GM23338 (cell line): Measurements from ENCODE around the gene MAP3K13. TPM values are rescaled to one million over a fixed set of nuclear protein-coding genes. Genes with fewer than 3 reads are reported as not detected.

Source experiments
- ATAC-seq: fragments of 200-7000 bp; cut with Tn5 transposase; 3 replicates; pipeline ENCODE4 v1.9.1; 2020
- DNase-seq: peaks from one replicate; pipeline ENCODE4 v3.0.0-alpha.2; 2015; ENCODE audit warnings: low spot score
- H2AFZ ChIP-seq: fragments of 200-600 bp; sonication (generic); 2 replicates; pipeline ENCODE4 v1.8.0; 2016; ENCODE audit warnings: antibody characterized with exemption, mild to moderate bottlenecking, moderate library complexity
- H3F3A ChIP-seq: fragments of 200-600 bp; sonication (generic); replicated peaks from 2 replicates; pipeline ENCODE4 v1.8.0; 2017; ENCODE audit warnings: antibody characterized with exemption, mixed run types, low read depth
- H3K27ac ChIP-seq: fragments of 200-600 bp; sonication (generic); 2 replicates; pipeline ENCODE4 v1.6.1; 2016; ENCODE audit warnings: low read depth
- H3K27me3 ChIP-seq: fragments of 200-600 bp; sonication (generic); 2 replicates; pipeline ENCODE4 v1.8.0; 2016; ENCODE audit warnings: mild to moderate bottlenecking, mixed run types, moderate library complexity; ENCODE audit not compliant: insufficient read depth
- H3K36me3 ChIP-seq: fragments of 200-600 bp; sonication (generic); 2 replicates; pipeline ENCODE4 v1.8.0; 2016; ENCODE audit warnings: mild to moderate bottlenecking; ENCODE audit not compliant: insufficient read depth
- H3K4me1 ChIP-seq: fragments of 200-600 bp; sonication (generic); 2 replicates; pipeline ENCODE4 v1.8.0; 2016; ENCODE audit warnings: mild to moderate bottlenecking, moderate library complexity; ENCODE audit not compliant: insufficient read depth
- H3K4me2 ChIP-seq: fragments of 200-600 bp; sonication (generic); 2 replicates; pipeline ENCODE4 v1.7.1; 2017; ENCODE audit warnings: mixed run types
- H3K4me3 ChIP-seq: fragments of 200-600 bp; sonication (generic); 2 replicates; pipeline ENCODE4 v1.6.1; 2016; ENCODE audit warnings: mixed run types
- H3K79me2 ChIP-seq: fragments of 200-600 bp; sonication (generic); replicated peaks from 2 replicates; pipeline ENCODE4 v1.8.0; 2017; ENCODE audit warnings: mild to moderate bottlenecking; ENCODE audit not compliant: insufficient read depth
- H3K9me2 ChIP-seq: fragments of 200-600 bp; sonication (generic); 2 replicates; pipeline ENCODE4 v1.8.0; 2017; ENCODE audit not compliant: insufficient read depth
- H4K20me1 ChIP-seq: fragments of 200-600 bp; sonication (generic); replicated peaks from 2 replicates; pipeline ENCODE4 v1.8.0; 2017; ENCODE audit warnings: mild to moderate bottlenecking; ENCODE audit not compliant: insufficient read depth
- H3K27ac Mint-ChIP-seq: 2 replicates; pipeline ENCODE4 v1.8.0; 2020; ENCODE audit warnings: inconsistent platforms, mild to moderate bottlenecking, moderate library complexity, mixed read lengths
- H3K27me3 Mint-ChIP-seq: 3 replicates; pipeline ENCODE4 v1.8.0; 2022; ENCODE audit warnings: low read depth, mild to moderate bottlenecking, moderate library complexity, mixed read lengths, inconsistent platforms; ENCODE audit not compliant: insufficient read depth, poor library complexity
- H3K36me3 Mint-ChIP-seq: 3 replicates; pipeline ENCODE4 v1.8.0; 2021; ENCODE audit warnings: low read depth, mild to moderate bottlenecking, inconsistent platforms, moderate library complexity, mixed read lengths
- H3K4me1 Mint-ChIP-seq: 3 replicates; pipeline ENCODE4 v1.8.0; 2020; ENCODE audit warnings: mild to moderate bottlenecking, inconsistent platforms, mixed read lengths
- H3K4me3 Mint-ChIP-seq: 3 replicates; pipeline ENCODE4 v1.8.0; 2021; ENCODE audit warnings: moderate library complexity, mild to moderate bottlenecking, inconsistent platforms, mixed read lengths
- H3K9me3 Mint-ChIP-seq: 3 replicates; pipeline ENCODE4 v1.8.0; 2020; ENCODE audit warnings: moderate library complexity, mild to moderate bottlenecking, inconsistent platforms, mixed read lengths
- CREB1 ChIP-seq: fragments of 250-450 bp; sonication (Bioruptor Pico); IDR thresholded peaks from 2 replicates; pipeline ENCODE4 v1.5.0; 2020; ENCODE audit warnings: low read depth, mild to moderate bottlenecking, moderate library complexity
- ETS1 ChIP-seq: IDR thresholded peaks from 2 replicates; pipeline ENCODE4 v1.6.1; 2016; ENCODE audit warnings: antibody characterized with exemption
- EZH2phosphoT487 ChIP-seq: fragments of 200-600 bp; sonication (generic); IDR thresholded peaks from one replicate; pipeline ENCODE4 v1.8.1; 2018; ENCODE audit warnings: antibody characterized with exemption; ENCODE audit not compliant: unreplicated experiment
- JUNB ChIP-seq: IDR thresholded peaks from one replicate; pipeline ENCODE4 v1.6.1; 2016; ENCODE audit warnings: antibody characterized with exemption; ENCODE audit not compliant: unreplicated experiment
- NANOG ChIP-seq: IDR thresholded peaks from 2 replicates; pipeline ENCODE4 v1.6.1; 2016; ENCODE audit warnings: antibody characterized with exemption, borderline replicate concordance
- REST ChIP-seq: IDR thresholded peaks from one replicate; pipeline ENCODE4 v1.6.1; 2018; ENCODE audit warnings: antibody characterized with exemption; ENCODE audit not compliant: unreplicated experiment
- STAT1 ChIP-seq: IDR thresholded peaks from one replicate; pipeline ENCODE4 v1.6.1; 2016; ENCODE audit warnings: antibody characterized with exemption; ENCODE audit not compliant: unreplicated experiment
- ZNF331 ChIP-seq: fragments of 250-450 bp; sonication (Bioruptor Pico); IDR thresholded peaks from 2 replicates; pipeline ENCODE4 v1.5.0; 2020; ENCODE audit warnings: low read depth, mild to moderate bottlenecking, moderate library complexity
- ZNF462 ChIP-seq: fragments of 250-450 bp; sonication (Bioruptor Pico); IDR thresholded peaks from 2 replicates; pipeline ENCODE4 v1.5.0; 2020; ENCODE audit warnings: mild to moderate bottlenecking, moderate library complexity
- polyA plus RNA-seq: library from polyadenylated mRNA; unstranded; fragments of >200 nt; fragmentation: Nextera tagmentation; extraction: Ambion mirVana; gene quantifications from 2 replicates; pipeline ENCODE4 v1.2.1, GENCODE V29; 2016
- total RNA-seq: library from RNA; depleted of rRNA; stranded (reverse); fragments of >200 nt; shearing (Covaris generic); gene quantifications from 2 replicates; pipeline ENCODE4 v1.2.3, GENCODE V29; 2014

The MAP3K13 gene
- total and polyA plus RNA-seq, 2 experiments from 2014 or later: 10.7 to 129 TPM

GRCh38 chr3:185421577-185422232 is 58.8 kb downstream of the MAP3K13 start (continued):
- TF ChIP-seq STAT1 (no peak), EZH2phosphoT487 (no peak), JUNB (no peak), CREB1 (CRISPR knock-in tag) (no peak), ZNF331 (CRISPR knock-in tag) (no peak), NANOG (no peak), ETS1 (no peak)

- Histone ChIP-seq H4K20me1 (no peaks in the 10 kb centered on the region), H3K27me3 (no peaks in the 10 kb centered on the region), H3K9me2 (no peaks in the 10 kb centered on the region), H3K79me2 (no peaks in the 10 kb centered on the region), H2AFZ (no peak overlapping the region), H3K27ac (no peak overlapping the region), H3K4me1 (no peaks in the 10 kb centered on the region), H3K36me3 (no peaks in the 10 kb centered on the region), H3K4me3 (no peak overlapping the region), H3F3A (no peaks in the 10 kb centered on the region), H3K4me2 (no peak overlapping the region)
- ATAC-seq: no peak
- H3K27me3 Mint-ChIP-seq: no peaks in the 10 kb centered on the region
- no peak overlapping the region for H3K4me3 Mint-ChIP-seq
- DNase-seq: no peak
- H3K36me3 Mint-ChIP-seq: no peaks in the 10 kb centered on the region
- 0 out of 3 replicates have a peak, but pooled peaks cover 2% of the 10 kb centered on the region for H3K4me1 Mint-ChIP-seq
- no peak overlapping the region for H3K27ac Mint-ChIP-seq
- no peaks in the 10 kb centered on the region for H3K9me3 Mint-ChIP-seq
- TF ChIP-seq REST (no peak), ZNF331 (CRISPR knock-in tag) (no peak), ETS1 (no peak), JUNB (no peak), CREB1 (CRISPR knock-in tag) (no peak), ZNF462 (CRISPR knock-in tag) (no peak)
These were observed 59.7 kb downstream of the MAP3K13 start for GRCh38 chr3:185422677-185423076.
